NOMO-1 treated with dmso at 0.1 percent for 144 hours (cell line): ENCODE data around the gene MTAP.
"Not testable (repeated sequence)": the region's sequence is repeated elsewhere in the genome, so short reads cannot be mapped to it uniquely, and the experiment has no call there.

Experiments used
- DNase-seq: peaks from one replicate; lab custom pipeline; 2025; ENCODE audit not compliant: unreplicated experiment; lab: John Stamatoyannopoulos, UW

Gene MTAP

DNA sequence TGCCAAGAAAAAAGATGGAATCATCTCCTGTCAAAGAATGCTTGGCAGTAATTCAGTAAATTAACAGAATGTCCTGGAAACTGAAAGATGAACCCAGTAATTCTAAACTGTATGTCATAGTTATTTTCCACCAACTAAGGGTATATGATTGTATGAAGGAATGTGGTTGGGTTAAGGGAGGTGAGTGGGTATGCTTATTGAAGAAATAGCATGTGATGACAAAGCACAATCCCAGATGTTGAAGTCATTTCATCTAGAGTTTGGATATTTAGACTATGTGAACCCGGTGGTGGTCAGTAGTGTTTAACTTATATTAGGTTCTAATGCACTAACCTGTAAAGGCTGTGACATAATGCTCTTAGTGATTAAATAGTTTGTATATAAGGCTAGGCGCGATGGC, 104.4 kb downstream of the MTAP start:
- no peak for DNase-seq

DNA sequence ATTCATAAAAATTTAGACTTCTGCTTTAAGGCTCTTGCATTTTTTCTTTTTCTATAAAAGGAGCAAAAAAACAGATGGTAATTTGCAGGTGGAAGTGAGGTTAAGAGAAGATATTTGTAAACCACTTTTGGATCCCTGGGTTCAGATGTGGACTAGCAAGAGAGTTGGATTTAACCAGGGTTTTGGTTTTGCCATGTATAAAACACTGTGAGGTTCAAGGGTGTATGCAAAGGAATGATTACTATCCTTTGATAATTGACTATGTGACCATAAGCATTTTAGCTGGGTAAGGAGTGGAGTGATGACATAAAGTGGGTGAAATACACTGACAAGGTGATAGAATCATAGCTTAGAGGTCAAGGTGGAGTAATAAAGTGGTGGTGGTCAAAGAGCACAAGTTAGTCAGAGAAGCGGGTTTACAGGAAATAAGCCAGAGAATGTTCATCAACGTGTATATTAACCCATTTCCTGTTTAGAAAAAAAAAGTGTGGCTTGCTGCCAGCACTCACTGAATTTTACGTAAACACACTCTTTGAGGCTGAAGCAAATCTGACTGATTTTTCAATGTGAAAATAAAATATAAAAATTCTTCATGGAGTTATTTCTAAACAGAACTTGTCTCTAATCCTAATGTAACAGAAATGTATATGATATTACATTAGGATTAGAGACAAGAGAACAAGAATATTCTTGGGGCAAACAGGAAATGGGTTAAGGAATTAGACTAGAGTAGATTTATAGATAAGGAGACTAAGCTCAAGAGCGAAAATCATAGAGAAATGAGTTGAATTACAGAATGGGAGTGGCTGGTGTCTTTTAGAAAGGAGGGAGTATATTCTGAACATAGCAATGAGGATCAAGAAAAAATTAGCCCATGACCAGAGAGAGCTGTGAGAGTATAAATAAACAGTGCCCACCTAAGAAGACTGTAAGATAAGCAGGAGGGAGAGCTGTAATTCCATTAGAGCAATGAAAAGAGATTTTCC, 117.2 kb downstream of the MTAP start:
- no peak for DNase-seq

DNA sequence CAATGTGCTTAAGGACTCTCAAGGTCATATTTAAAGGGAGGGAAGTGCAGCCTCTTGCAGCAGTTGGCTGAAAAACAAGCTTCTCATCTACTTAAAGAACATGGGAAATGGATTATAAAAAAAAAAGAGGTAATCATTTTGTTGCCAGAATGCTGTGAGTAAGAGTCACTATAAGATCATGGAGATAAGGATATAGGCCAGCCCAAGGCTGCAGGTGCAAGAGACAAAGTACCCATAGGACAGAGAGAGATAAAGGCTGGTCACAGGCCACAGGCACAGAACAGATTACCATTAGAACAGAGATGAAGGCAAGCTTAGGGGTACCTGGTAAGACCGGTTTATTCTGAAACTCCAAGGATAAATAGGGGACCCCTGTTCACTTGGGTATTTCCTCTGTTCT, 121.3 kb downstream of the MTAP start:
- DNase-seq, result no peak

DNA sequence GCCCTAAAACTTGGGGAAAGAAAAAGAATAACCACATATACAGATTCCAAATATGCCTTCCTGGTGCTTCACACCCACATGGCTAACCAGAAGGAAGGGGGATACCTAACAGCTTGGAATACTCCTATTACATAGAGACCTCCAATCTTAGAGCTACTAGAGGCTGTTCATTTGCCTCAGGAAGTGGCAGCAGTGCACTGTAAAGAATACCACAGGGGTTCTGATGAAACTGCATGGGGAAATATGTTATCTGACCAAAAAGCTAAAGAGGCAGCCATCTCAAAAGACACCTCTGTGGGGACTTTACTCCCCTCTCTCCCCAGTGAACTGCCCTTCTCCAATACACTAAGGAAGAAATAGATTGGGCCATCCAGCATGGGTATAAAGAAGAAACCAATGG, 125.3 kb downstream of the MTAP start:
- DNase-seq, result no peak

DNA sequence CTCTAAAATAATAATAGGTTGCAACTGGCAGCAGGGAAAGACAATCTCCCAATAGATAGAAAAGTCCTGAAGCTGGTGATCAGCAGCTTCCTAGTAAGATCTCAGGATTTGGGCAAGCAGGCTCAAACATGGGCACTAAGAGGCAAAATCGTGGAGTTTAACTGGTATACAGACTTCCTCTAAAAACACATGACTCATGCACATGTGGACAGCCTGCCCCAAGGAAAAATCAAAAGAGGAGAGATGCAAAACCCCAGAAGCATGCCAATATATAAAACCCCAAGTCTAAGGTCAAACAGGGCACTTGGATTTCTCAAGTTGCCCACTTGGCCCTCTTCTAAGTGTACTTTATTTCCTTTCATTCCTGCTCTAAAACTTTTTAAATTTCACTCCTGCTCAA, 129.0 kb downstream of the MTAP start:
- no peak for DNase-seq

DNA sequence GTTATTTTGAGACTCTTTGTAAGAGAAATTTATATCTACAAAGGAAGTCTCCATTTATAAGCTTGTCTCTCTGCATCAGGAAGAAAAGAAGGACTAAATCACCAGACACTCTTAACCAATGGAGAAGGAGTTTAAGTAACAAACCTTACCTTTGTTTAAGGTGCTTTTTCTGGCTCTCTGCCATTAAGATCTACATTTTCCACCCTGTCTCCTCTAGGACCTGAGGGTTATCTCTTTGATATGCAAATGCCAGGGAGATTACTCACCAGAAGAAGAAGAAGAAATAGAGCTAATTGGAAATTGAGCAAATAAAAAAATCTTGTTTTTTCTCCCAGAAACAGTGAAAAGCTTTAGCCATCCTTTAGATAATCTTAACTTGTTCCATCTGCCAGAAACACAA, 130.8 kb downstream of the MTAP start:
- DNase-seq, result no peak

DNA sequence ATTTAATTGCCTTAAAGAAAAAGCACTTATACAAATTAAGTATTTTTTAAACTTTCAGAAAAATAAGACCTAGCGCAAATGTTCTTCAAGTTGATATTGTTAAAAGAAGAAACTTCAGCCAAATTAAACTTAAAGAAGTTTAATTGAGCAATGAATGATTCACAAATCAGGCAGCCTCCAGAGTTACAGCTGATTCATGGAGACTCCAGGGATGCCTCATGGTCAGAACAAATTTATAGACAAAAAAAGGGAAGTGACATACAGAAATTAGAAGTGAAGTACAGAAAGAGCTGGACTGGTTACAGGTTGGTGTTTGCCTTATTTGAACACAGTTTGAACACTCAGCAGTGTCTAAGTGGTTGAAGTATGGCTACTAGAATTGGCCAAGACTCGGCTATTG, 131.4 kb downstream of the MTAP start:
- no peak for DNase-seq

DNA sequence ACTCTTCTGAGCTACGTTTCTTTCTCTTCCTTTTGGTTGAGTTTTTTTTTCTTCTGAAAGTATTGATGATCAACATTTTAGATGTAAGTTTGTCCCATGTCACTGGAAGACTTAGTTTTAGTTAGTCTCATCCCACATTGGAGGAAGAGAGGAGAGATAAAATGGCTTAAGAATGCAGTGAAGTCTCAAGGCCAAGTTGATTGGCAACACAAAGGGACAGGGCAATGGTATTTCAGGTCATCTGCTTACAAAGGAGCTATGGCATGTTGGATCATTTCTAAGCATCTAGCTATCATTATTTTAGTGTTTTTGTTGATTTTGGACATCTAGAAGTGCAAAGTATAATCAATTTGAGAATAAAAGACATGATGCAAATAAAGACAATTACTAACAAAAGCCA, 133.2 kb downstream of the MTAP start:
- no peak for DNase-seq

DNA sequence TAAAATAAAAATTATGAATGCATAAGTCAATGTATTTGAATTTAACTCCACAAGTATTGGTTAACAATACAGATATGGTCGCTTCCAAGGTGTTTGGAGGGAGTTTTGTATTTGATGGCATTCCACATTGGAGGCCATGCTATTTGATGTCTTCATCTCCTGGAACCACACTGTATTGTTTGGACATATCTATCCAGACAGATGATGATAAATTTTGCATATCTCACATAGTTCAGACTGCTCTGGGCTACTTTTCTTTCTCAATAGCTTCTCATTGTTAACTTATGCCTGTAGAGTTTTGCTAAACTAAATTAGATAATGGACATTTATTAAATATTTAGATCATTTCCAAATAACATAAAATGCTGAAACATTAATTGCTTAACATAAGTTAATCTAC, 133.7 kb downstream of the MTAP start:
- no peak for DNase-seq

DNA sequence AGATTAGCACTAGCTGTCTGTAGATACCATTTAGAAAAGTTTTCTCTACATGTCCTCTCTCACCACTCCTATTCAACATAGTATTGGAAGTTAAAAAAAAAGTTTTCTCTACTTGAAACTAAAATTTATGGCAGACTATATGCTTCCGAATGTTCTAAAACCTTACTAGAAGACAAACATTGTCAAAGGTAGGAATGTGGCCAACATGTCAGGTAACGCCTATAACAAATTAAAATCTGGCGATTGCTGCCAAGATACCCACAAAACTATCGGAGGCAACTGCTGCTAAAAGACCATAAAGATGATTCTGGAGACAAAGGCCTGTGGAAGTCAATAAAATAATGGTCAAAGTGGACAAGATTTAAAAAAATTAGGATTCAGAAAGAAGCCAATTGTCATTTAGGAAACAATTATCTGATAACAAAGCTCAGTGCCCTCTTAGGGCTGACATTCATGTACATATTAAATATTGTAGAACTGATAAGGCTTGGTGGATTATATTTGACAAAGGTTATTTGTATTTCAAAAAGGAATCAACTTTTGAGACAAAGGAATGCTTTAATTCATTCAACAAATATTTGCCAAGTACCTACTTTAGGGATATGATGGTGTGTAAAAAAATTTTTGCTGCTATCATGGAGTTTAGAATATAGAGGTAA, 139.0 kb downstream of the MTAP start:
- DNase-seq, result no peak

DNA sequence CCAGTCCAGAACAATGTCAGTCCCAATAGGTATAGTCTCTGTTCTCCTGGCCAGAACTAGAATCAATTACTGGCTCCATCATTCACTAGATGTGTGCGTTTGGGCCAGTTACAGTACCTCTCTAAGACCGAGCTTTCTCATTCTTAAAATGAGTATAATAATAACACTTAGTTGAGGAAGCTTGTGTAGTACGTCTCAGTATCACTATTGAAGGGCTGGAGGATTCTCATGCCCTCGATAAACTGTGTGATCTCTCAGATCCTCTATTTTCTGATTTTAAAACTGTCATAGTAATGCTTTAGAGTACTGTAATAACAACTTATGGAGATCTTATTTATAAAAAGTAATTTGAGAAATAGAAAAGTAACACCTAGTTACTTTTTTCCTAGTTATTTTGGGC, 141.0 kb downstream of the MTAP start:
- DNase-seq, result no peak

DNA sequence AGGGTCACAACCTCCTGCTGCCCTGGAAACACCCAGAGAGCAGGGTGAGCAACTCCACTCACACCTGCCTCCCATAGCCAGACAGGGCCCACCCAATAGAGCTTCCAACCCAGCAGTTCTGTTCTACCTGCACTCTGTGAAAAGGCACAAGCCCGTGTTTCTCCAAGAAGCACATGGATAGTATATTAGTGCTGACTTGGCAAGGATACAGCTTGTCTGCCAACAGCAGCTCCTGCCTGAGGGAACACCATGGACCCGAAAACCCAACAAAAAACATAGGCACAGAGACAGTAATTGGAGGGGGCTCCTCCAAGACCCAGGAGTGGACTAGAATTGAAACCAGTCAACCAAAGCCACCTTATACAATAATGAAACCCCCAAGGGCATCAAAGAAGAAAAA, 143.2 kb downstream of the MTAP start:
- no peak for DNase-seq

DNA sequence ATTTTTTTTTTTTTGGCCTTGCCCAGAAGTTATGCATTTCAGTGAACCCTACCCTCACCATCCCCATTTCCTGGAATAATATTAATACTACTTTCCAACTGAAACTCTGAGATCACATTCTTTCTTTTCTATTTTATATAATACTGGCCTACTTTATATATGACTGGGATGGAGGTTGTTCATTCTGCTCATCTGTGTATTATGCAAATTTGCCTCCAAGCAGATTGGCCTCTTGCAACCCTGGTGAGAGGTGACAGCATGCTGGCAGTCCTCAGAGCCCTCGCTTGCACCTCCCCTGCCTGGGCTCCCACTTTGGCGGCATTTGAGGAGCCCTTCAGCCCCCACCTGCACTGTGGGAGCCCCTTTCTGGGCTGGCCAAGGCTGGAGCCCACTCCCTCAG, 156.4 kb downstream of the MTAP start:
- DNase-seq, result no peak

DNA sequence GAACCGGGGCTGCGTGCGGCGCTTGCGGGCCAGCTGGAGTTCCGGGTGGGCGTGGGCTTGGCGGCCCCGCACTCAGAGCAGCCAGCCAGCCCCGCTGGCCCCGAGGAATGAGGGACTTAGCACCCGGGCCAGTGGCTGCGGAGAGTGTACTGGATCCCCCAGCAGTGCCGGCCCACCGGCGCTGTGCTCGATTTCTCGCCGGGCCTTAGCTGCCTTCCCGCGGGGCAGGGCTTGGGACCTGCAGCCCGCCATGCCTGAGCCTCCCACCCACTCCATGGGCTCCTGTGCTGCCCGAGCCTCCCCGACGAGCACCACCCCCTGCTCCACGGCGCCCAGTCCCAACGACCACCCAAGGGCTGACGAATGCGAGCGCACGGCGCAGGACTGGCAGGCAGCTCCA, 156.8 kb downstream of the MTAP start:
- DNase-seq, result not testable (repeated sequence)

DNA sequence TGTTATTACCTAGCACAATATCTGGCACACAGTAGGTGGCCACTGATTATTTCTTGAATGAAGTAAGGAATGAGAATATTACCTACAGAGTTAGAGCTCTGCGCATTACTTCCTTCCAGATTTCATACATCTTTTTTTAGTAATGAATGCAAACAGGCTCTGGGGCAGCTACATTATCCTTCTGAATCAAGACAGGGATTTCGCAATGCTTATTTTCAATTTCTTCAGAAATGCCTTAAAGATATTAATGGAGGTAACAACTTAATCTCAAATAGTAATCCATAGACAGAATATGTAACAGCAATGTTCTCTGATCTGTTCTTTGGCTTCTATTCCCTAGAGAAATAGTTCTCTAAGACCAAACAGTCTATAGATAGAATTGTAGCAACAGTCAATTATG, 159.1 kb downstream of the MTAP start:
- no peak for DNase-seq

DNA sequence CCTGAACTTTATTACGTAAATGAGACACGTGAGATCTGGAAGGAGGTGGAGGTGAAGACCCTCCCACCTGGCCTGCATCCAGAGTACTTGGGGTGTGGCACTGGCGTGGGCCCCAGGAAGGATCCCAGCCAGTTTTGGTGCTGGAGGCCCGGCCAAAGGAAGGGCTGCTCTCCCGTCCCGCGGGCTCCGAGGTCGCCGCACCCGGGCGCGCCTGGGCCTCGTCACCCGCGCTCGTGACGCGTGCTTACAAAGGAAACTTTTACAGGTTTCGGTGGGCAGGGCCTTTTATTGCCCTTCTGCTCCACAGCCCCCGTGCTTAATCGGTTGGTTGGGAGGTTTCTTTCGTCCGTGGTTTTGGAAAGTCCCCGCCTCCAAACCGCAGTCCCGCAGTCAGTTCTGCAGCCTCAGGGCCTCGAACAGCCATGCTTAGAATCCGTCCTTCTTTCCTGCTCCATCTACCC, 162.5 kb downstream of the MTAP start:
- DNase-seq, result no peak

DNA sequence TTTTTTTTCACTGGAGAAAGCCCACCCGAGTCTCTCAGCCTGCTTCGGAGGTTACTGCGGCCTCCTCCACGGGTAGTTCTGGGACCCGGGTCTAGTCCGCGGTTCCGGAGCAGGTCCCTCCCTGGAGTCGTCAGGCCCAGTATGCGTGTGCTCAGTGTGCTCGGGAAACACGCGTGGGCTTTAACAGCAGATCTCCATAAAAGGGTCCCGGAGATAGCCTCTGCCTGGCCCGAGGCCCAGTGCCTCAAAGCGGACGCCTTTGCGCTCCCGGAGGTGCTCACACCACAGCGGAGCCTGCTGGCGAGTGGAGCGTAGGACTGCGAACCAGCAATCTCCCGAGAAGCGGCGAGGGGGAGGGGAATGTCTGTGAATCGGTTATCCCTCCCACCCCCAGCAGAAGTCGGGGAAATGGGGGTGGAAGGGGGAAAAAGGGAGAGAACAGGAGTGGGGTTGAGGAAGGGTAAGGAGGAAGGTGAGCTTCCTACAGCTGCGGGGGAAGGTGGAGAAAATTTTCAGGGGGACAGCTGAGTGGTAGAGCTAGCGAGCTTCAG, 163.0 kb downstream of the MTAP start:
- DNase-seq, result no peak

DNA sequence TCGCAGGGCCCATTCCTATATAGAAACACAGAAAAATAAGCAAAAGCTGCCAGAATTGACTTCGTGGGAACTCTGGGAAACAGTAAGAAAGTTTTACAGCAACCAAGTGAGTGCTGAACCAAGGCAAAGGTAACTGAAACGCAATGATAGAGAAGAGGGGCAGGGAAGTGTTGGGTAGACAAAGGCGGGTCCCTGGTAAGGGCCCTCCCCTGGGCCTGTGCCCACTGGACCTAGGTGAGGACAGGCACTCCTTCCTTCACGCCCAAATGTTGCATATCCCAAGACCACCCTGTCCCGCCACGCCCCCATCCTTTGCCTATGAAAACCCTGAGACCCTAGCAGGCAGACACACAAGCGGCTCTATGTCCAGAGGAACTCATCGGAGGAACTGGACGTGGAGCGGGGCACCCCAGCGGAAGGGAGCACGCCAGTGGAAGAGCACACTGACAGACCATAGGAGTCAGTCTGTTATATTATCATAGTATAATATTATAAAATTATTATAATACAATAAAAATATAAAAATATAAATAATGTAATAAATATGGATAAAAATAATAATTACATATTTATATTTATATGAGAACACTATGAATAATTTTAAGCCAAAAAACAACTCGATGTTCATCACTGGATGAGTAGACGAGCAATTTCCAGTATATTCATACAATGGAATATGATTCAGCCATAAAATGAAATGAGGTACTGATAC, 163.9 kb downstream of the MTAP start:
- DNase-seq, result no peak

DNA sequence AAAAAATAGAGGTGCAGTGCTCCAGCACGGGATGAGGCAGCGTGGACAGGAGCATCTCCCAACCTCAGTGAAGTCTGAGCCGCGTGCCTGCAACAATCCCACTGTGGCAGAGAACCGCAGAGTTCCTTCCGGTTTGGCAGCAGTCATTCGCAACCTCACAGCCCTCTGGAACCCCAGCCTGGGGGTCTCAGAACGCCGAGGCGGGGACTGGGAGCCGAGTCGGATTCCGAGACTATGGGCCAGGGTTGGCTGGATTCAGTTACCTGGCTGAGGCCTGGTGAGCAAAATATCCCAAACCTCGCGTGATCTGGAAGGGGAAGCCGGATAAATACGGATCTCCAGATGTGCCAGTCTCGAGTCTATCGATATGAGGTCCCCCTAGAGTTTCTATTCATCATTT, 164.7 kb downstream of the MTAP start:
- no peak for DNase-seq

DNA sequence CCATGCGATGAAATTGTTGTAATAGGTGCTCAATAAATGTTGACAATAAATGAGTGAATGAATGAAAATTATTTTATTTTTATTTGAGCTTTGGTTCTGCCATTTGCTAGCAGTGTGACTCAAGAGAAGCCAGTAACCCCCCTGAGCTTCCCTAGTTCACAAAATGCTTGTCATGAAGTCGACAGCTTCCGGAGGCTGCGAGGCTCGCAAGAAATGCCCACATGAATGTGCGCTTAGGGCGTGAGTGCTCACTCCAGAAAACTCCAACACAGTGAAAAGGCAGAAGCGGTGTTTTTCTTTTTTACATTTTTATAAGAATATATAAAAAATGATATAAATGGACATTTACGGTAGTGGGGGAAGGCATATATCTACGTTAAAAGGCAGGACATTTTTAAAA, 165.3 kb downstream of the MTAP start:
- DNase-seq, result no peak

DNA sequence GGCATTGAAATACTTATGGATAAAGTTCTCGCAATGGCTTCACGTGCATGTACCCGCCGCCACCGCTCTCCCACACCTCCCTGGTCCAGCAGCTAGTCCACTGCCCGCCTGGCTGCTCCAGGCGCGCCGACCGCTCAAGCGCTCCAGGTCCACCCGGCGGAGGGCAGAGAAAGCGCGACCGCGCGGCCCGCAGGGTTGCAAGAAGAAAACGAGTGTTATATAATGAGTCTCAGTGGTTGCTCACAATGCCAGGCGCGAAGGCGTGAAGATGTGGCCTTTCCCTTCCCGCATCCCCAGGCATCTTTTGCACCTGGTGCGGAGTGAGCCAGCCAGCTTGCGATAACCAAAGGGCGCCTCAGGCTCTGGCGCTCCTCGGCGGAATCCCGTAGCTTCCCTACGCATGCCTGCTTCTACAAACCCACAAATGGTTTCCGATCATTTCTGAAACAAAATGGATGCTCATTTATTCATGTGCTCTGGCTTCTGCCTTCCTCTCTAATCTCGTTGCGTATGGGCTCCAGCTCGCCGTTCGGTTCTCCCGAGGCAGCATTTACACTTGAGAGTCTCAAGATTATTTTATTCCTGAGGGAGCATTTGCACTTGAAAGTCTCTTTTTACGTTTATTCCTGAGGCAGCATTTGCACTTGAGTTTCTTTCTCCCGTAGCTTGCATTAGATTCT, 166.0 kb downstream of the MTAP start:
- DNase-seq, result no peak
